GM19395 (cell line): Measurements from ENCODE around the gene FAM53B.

Source experiments
- ATAC-seq: cut with Tn5 transposase; IDR thresholded peaks from one replicate; pipeline ENCODE4 v1.9.1; 2021; ENCODE audit warnings: mild to moderate bottlenecking, moderate library complexity; ENCODE audit not compliant: unreplicated experiment

Gene FAM53B

GRCh38 chr10:124652200-124652599 lies 92.0 kb downstream of the FAM53B start:
- no peak for ATAC-seq

- no peak for ATAC-seq
These were observed 92.7 kb downstream of the FAM53B start for GRCh38 chr10:124651402-124651891.

- ATAC-seq, result no peak
These were observed 93.3 kb downstream of the FAM53B start for GRCh38 chr10:124650820-124651401.

GRCh38 chr10:124650263-124650662 lies 93.9 kb downstream of the FAM53B start:
- ATAC-seq, result no peak

- ATAC-seq, result no peak
These were observed 95.0 kb downstream of the FAM53B start for GRCh38 chr10:124649214-124649613.

- no peak for ATAC-seq
These were observed 95.4 kb downstream of the FAM53B start for GRCh38 chr10:124648738-124649137.

GRCh38 chr10:124648131-124648475 lies 96.1 kb downstream of the FAM53B start:
- ATAC-seq, result no peak

GRCh38 chr10:124647421-124648130 lies 96.6 kb downstream of the FAM53B start:
- peak; percentile 76 for ATAC-seq

GRCh38 chr10:124646483-124647352 lies 97.5 kb downstream of the FAM53B start:
- ATAC-seq, result no peak

GRCh38 chr10:124645467-124646095 lies 98.6 kb downstream of the FAM53B start:
- ATAC-seq, result no peak

GRCh38 chr10:124644771-124645415 lies 99.3 kb downstream of the FAM53B start:
- ATAC-seq, result no peak

- ATAC-seq, result no peak
These were observed 99.9 kb downstream of the FAM53B start for GRCh38 chr10:124644236-124644635.

GRCh38 chr10:124643330-124644009 lies 100.7 kb downstream of the FAM53B start:
- ATAC-seq, result no peak

- no peak for ATAC-seq
These were observed 102.0 kb downstream of the FAM53B start for GRCh38 chr10:124642088-124642710.

GRCh38 chr10:124641282-124642087 lies 102.7 kb downstream of the FAM53B start:
- peak; percentile 56 for ATAC-seq

- peak; percentile 57 for ATAC-seq
These were observed 103.5 kb downstream of the FAM53B start for GRCh38 chr10:124640538-124641231.

- no peak for ATAC-seq
These were observed 104.1 kb downstream of the FAM53B start for GRCh38 chr10:124640056-124640455.

GRCh38 chr10:124639646-124640045 lies 104.5 kb downstream of the FAM53B start:
- no peak for ATAC-seq
